HepG2 (cell line): ENCODE data around the gene KRTAP29-1. TPM values are rescaled to one million over a fixed set of nuclear protein-coding genes. Genes with fewer than 3 reads are reported as not detected.

Experiments
- ATAC-seq: fragments of 200-7000 bp; cut with Tn5 transposase; 3 replicates; pipeline ENCODE4 v1.9.1; 2020; ENCODE audit warnings: mild to moderate bottlenecking, moderate library complexity
- BruUV-seq: library from RNA; stranded (reverse); fragments of 400-500 nt; replicated peaks from 2 replicates; lab custom pipeline; 2021; lab: Mats Ljungman, UMichigan
- CTCF ChIA-PET: fragments of 300-600 bp; formaldehyde crosslinking; extraction: SDS; loops from one replicate; lab custom pipeline; 2021; ENCODE audit warnings: low total read pairs, inconsistent platforms, low intra/inter-chr PET ratio; lab: Yijun Ruan, JAX
- POLR2A ChIA-PET: fragments of 350-600 bp; sonication (Branson Sonifier 250); formaldehyde crosslinking; loops from one replicate; lab custom pipeline; 2020; ENCODE audit warnings: antibody characterized with exemption, inconsistent platforms; lab: Yijun Ruan, JAX
- DNase-seq: peaks from one replicate; pipeline ENCODE4 v3.0.0-alpha.2; 2015; ENCODE audit warnings: low spot score
- FAIRE-seq: peaks from 3 replicates; lab custom pipeline; 2011; peaks lifted over from hg19 to GRCh38; lab: Jason Lieb, UNC
- H2AFZ ChIP-seq: one replicate; pipeline ENCODE4 v1.6.1; 2011; ENCODE audit warnings: low read length, inconsistent platforms
- H3K27ac ChIP-seq: fragments of 300-600 bp; 3 replicates; pipeline ENCODE4 v1.8.0; 2011; ENCODE audit warnings: mixed run types, mild to moderate bottlenecking, mixed read lengths, low read length, inconsistent platforms; ENCODE audit not compliant: insufficient read depth; ENCODE audit errors: extremely low read length
- H3K27me3 ChIP-seq, 2 experiments: fragments of 200-600 bp in 1 of 2; 2 replicates in 1 of 2; 3 replicates in 1 of 2; pipeline versions ENCODE4 v1.6.0 to v1.8.0; 2011; ENCODE audit warnings: low read length in 2 of 2, mild to moderate bottlenecking in 2 of 2, moderate library complexity in 2 of 2, inconsistent platforms in 1 of 2; ENCODE audit not compliant: insufficient read depth in 2 of 2, control insufficient read depth in 1 of 2
- H3K36me3 ChIP-seq, 2 experiments: fragments of 200-600 bp in 1 of 2; replicated peaks in 1 of 2; 2 replicates in 1 of 2; 3 replicates in 1 of 2; pipeline versions ENCODE4 v1.5.1 to v1.8.0; 2011; ENCODE audit warnings: low read length in 2 of 2, inconsistent platforms in 1 of 2; ENCODE audit not compliant: insufficient read depth in 2 of 2, control insufficient read depth in 1 of 2
- H3K4me1 ChIP-seq: 2 replicates; pipeline ENCODE4 v1.5.1; 2012; ENCODE audit warnings: low read length, inconsistent platforms; ENCODE audit not compliant: insufficient read depth
- H3K4me2 ChIP-seq: 2 replicates; pipeline ENCODE4 v1.6.0; 2011; ENCODE audit warnings: low read depth, low read length, inconsistent platforms
- H3K4me3 ChIP-seq, 3 experiments: fragments of 200-600 bp in 1 of 3; sonication (generic), shearing (Covaris generic) in 1 of 3; replicated peaks in 1 of 3; 2 replicates each; pipeline ENCODE4 v1.5.1; 2011 to 2016; ENCODE audit warnings: low read length in 3 of 3, inconsistent platforms in 2 of 3, low read depth in 2 of 3, mild to moderate bottlenecking in 2 of 3, control low read depth in 1 of 3, mixed read lengths in 1 of 3; ENCODE audit not compliant: insufficient read depth in 1 of 3
- H3K79me2 ChIP-seq: one replicate; pipeline ENCODE4 v1.6.1; 2011; ENCODE audit warnings: low read length, inconsistent platforms; ENCODE audit not compliant: insufficient read depth
- H3K9ac ChIP-seq: 2 replicates; pipeline ENCODE4 v1.6.0; 2011; ENCODE audit warnings: mild to moderate bottlenecking, low read depth, low read length, inconsistent platforms; ENCODE audit not compliant: insufficient read depth
- H3K9me3 ChIP-seq: 2 replicates; pipeline ENCODE4 v1.5.1; 2012; ENCODE audit warnings: mild to moderate bottlenecking, low read length
- H4K20me1 ChIP-seq: 2 replicates; pipeline ENCODE4 v1.6.0; 2011; ENCODE audit warnings: inconsistent platforms, mild to moderate bottlenecking, low read length, moderate library complexity; ENCODE audit not compliant: insufficient read depth
- BRD4 ChIP-seq: sonication (generic); formaldehyde crosslinking; IDR thresholded peaks from 2 replicates; pipeline ENCODE4 v1.4.0; 2020; ENCODE audit warnings: missing genetic modification reagents
- GATAD2A ChIP-seq: IDR thresholded peaks from 2 replicates; pipeline ENCODE4 v1.6.1; 2016
- IRF2 ChIP-seq: IDR thresholded peaks from 2 replicates; pipeline ENCODE4 v1.6.1; 2018; ENCODE audit warnings: missing genetic modification reagents, missing compliant biosample characterization
- JUN ChIP-seq: sonication (generic); formaldehyde crosslinking; IDR thresholded peaks from 2 replicates; pipeline ENCODE4 v1.4.0; 2020; ENCODE audit warnings: mild to moderate bottlenecking, missing genetic modification reagents
- KAT8 ChIP-seq: IDR thresholded peaks from 2 replicates; pipeline ENCODE4 v1.6.1; 2016; ENCODE audit warnings: missing genetic modification reagents, missing compliant biosample characterization
- KLF6 ChIP-seq: IDR thresholded peaks from 2 replicates; pipeline ENCODE4 v1.8.0; 2016; ENCODE audit warnings: missing biosample characterization, missing genetic modification reagents
- PPARG ChIP-seq: conservative IDR thresholded peaks from 2 replicates; pipeline ENCODE4 v1.6.1; 2016; ENCODE audit warnings: missing biosample characterization, missing genetic modification reagents
- REL ChIP-seq: sonication (generic); formaldehyde crosslinking; conservative IDR thresholded peaks from 2 replicates; pipeline ENCODE4 v1.8.0; 2022; ENCODE audit warnings: mild to moderate bottlenecking, missing genetic modification reagents, moderate library complexity
- SETDB1 ChIP-seq: sonication (generic); formaldehyde crosslinking; IDR thresholded peaks from 2 replicates; pipeline ENCODE4 v1.5.1; 2020; ENCODE audit warnings: missing genetic modification reagents, mild to moderate bottlenecking, borderline replicate concordance
- THAP9 ChIP-seq: sonication (generic); formaldehyde crosslinking; IDR thresholded peaks from 2 replicates; pipeline ENCODE4; 2020; ENCODE audit warnings: missing genetic modification reagents, mild to moderate bottlenecking, borderline replicate concordance
- ZKSCAN5 ChIP-seq: sonication (generic); formaldehyde crosslinking; IDR thresholded peaks from 2 replicates; pipeline ENCODE4 v1.5.1; 2020; ENCODE audit warnings: mild to moderate bottlenecking, missing genetic modification reagents
- ZNF136 ChIP-seq: sonication (generic); formaldehyde crosslinking; IDR thresholded peaks from 2 replicates; pipeline ENCODE4 v1.8.1; 2022; ENCODE audit warnings: low read depth, mild to moderate bottlenecking, moderate library complexity, missing genetic modification reagents
- ZNF253 ChIP-seq: sonication (generic); formaldehyde crosslinking; IDR thresholded peaks from 2 replicates; pipeline ENCODE4 v1.8.0; 2022; ENCODE audit warnings: mild to moderate bottlenecking, missing genetic modification reagents, borderline replicate concordance
- ZNF382 ChIP-seq: sonication (generic); formaldehyde crosslinking; IDR thresholded peaks from 2 replicates; pipeline ENCODE4 v1.5.0; 2020; ENCODE audit warnings: missing genetic modification reagents, mild to moderate bottlenecking, borderline replicate concordance
- whole genome bisulfite sequencing: methylation state at CpG from one replicate; pipeline ENCODE4 v1.1.6; 2017; ENCODE audit warnings: low lambda C conversion rate; 5-methylcytosine and 5-hydroxymethylcytosine counted together
- in situ Hi-C: cut with HindIII; loops from 2 replicates; pipeline ENCODE4 v1.10.0; 2017; ENCODE audit warnings: low pct_unique_long_range_greater_than_20kb; ENCODE audit not compliant: extremely low pct_ligation_motif_present
- intact Hi-C: fragments of 100-400 bp; cut with micrococcal nuclease; formaldehyde crosslinking; loops from one replicate; pipeline ENCODE4 v1.10.0; 2022; ENCODE audit not compliant: unreplicated experiment
- polyA plus RNA-seq, 8 experiments: library from polyadenylated mRNA; depleted of rRNA in 3 of 8; stranded (reverse) in 7 of 8; unstranded in 1 of 8; fragments of >200 nt; fragmentation: Illumina TruSeq in 4 of 8; extraction: Trizol in 4 of 8; gene quantifications; 2 replicates each; pipeline versions ENCODE4 v1.2.1 to v1.2.3, GENCODE V29; 2011 to 2016; ENCODE audit warnings: low read depth in 4 of 8, missing spikeins in 1 of 8, mixed read lengths in 1 of 8; ENCODE audit not compliant: insufficient read depth in 1 of 8
- total RNA-seq, 5 experiments: library from RNA; depleted of rRNA; stranded (reverse); fragments of >200 nt; fragmentation: Illumina TruSeq; extraction: Trizol; gene quantifications; 2 replicates each; pipeline ENCODE4 v1.2.3, GENCODE V29; 2016; ENCODE audit warnings: low read depth in 1 of 5
- TF ChIP-seq, protein P1 (sequence below): sonication (generic); formaldehyde crosslinking; IDR thresholded peaks from 2 replicates; pipeline ENCODE4 v1.4.0; 2020; ENCODE audit warnings: mild to moderate bottlenecking, low read depth, missing genetic modification reagents
- TF ChIP-seq, protein P2 (sequence below): sonication (generic); formaldehyde crosslinking; IDR thresholded peaks from 2 replicates; pipeline ENCODE4 v1.4.0; 2020; ENCODE audit warnings: missing genetic modification reagents
- TF ChIP-seq, protein P3 (sequence below): sonication (generic); formaldehyde crosslinking; IDR thresholded peaks from 2 replicates; pipeline ENCODE4 v1.9.0; 2021; ENCODE audit warnings: missing genetic modification reagents, mild to moderate bottlenecking, borderline replicate concordance

The KRTAP29-1 gene
- total and polyA plus RNA-seq, 2 of the 13 experiments (the other 11 are each of a cell fraction or from before 2014, with no cell fraction given): not detected

DNA sequence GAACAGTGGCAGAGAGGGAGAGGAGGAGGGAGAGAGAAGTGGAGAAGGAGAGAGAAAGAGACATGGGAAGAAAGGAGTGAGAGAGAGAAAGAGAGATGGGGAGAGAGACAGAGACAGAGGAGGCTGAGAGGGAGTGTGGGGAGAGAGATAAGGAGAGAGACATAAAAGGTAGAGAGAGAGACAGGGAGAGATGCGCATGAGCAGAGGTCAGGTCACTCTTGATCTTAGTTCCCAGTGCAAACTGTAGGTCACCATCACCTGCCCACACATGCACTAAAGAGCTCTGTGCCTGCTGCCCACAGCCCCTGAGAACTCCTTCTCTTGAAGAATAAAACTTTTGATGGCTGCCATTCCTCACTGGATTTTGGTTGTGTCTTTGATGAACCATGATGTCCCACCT lies 33.1 kb upstream of the KRTAP29-1 start (continued):
- TF ChIP-seq, protein P1, sequence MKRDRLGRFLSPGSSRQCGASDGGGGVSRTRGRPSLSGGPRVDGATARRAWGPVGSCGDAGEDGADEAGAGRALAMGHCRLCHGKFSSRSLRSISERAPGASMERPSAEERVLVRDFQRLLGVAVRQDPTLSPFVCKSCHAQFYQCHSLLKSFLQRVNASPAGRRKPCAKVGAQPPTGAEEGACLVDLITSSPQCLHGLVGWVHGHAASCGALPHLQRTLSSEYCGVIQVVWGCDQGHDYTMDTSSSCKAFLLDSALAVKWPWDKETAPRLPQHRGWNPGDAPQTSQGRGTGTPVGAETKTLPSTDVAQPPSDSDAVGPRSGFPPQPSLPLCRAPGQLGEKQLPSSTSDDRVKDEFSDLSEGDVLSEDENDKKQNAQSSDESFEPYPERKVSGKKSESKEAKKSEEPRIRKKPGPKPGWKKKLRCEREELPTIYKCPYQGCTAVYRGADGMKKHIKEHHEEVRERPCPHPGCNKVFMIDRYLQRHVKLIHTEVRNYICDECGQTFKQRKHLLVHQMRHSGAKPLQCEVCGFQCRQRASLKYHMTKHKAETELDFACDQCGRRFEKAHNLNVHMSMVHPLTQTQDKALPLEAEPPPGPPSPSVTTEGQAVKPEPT (CRISPR knock-in tag): no peak

- 28% methylated on average over 6 of the region's 6 CpGs for WGBS
- H3K4me3 ChIP-seq: no peak overlapping the region
- H3K79me2 ChIP-seq: no peaks in the 10 kb centered on the region
- no peaks in the 10 kb centered on the region for H3K4me1 ChIP-seq
- no peak for DNase-seq
- no peaks in the 10 kb centered on the region for H4K20me1 ChIP-seq
- H3K4me2 ChIP-seq: no peak overlapping the region
- no TSS peak for BruUV-seq
- POLR2A ChIA-PET: no interaction called here
- H3K9ac ChIP-seq: no peak overlapping the region
- in situ Hi-C loops: no loop called here
- H3K27me3 ChIP-seq: peaks cover 0 to 13% of the 10 kb centered on the region in 2 experiments; a peak in 3 of 5 replicates
- H3K9me3 ChIP-seq: no peaks in the 10 kb centered on the region
- intact Hi-C loops: no loop called here
- no peak for FAIRE-seq
- no peak overlapping the region for H2AFZ ChIP-seq
- no peak for ATAC-seq
- H3K36me3 ChIP-seq: no peaks in the 10 kb centered on the region
- CTCF ChIA-PET: no interaction called here
- no peak overlapping the region for H3K27ac ChIP-seq
- TF ChIP-seq, protein P2, sequence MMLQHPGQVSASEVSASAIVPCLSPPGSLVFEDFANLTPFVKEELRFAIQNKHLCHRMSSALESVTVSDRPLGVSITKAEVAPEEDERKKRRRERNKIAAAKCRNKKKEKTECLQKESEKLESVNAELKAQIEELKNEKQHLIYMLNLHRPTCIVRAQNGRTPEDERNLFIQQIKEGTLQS: no peak
- no peak for TF ChIP-seq THAP9 (CRISPR knock-in tag)
- no peak for TF ChIP-seq ZNF136
- no peak for TF ChIP-seq GATAD2A (CRISPR knock-in tag)
- no peak for TF ChIP-seq KLF6 (CRISPR knock-in tag)
- TF ChIP-seq REL (CRISPR knock-in tag): no peak
- TF ChIP-seq KAT8: no peak
- TF ChIP-seq, protein P3, sequence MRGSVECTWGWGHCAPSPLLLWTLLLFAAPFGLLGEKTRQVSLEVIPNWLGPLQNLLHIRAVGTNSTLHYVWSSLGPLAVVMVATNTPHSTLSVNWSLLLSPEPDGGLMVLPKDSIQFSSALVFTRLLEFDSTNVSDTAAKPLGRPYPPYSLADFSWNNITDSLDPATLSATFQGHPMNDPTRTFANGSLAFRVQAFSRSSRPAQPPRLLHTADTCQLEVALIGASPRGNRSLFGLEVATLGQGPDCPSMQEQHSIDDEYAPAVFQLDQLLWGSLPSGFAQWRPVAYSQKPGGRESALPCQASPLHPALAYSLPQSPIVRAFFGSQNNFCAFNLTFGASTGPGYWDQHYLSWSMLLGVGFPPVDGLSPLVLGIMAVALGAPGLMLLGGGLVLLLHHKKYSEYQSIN (CRISPR knock-in tag): no peak
- no peak for TF ChIP-seq SETDB1 (CRISPR knock-in tag)
- TF ChIP-seq IRF2: no peak
- no peak for TF ChIP-seq ZKSCAN5 (CRISPR knock-in tag)
- no peak for TF ChIP-seq PPARG (CRISPR knock-in tag)
- no peak for TF ChIP-seq JUN
- no peak for TF ChIP-seq ZNF253 (CRISPR knock-in tag)
- TF ChIP-seq ZNF382 (CRISPR knock-in tag): no peak
- no peak for TF ChIP-seq BRD4 (CRISPR knock-in tag)
These were observed 32.0 kb upstream of the KRTAP29-1 start for GRCh38 chr17:41334385-41335305.
